H1 (cell line): ENCODE results near the gene SPOUT1. TPM values are rescaled to one million over a fixed set of nuclear protein-coding genes. Genes with fewer than 3 reads are reported as not detected.

Experiments
- CTCF ChIA-PET: fragments of 300-600 bp; sonication (Branson Sonifier 250); formaldehyde crosslinking; loops from one replicate; lab custom pipeline; 2021; ENCODE audit not compliant: partially characterized antibody; lab: Charles Lee
- POLR2A ChIA-PET: fragments of 300-600 bp; sonication (Branson Sonifier 250); formaldehyde crosslinking; loops from one replicate; lab custom pipeline; 2021; ENCODE audit warnings: inconsistent platforms; ENCODE audit not compliant: partially characterized antibody; lab: Charles Lee
- DNase-seq, 2 experiments: peaks; one replicate each; pipeline versions ENCODE4 v3.0.0 to v3.0.0-alpha.2; 2010 to 2022; ENCODE audit warnings: low spot score in 2 of 2, low read depth in 1 of 2, mixed read lengths in 1 of 2
- FAIRE-seq: peaks from 2 replicates; lab custom pipeline; 2011; peaks lifted over from hg19 to GRCh38; lab: Jason Lieb, UNC
- H2AFZ ChIP-seq: 2 replicates; pipeline ENCODE4 v1.8.1; 2012; ENCODE audit warnings: low read length, inconsistent platforms
- H2AK5ac ChIP-seq: 2 replicates; pipeline ENCODE4 v1.6.1; 2013; ENCODE audit warnings: low read depth, low read length
- H2BK120ac ChIP-seq: replicated peaks from 2 replicates; pipeline ENCODE3; 2013; ENCODE audit warnings: low read depth, low read length, inconsistent platforms
- H2BK12ac ChIP-seq: 2 replicates; pipeline ENCODE4 v1.6.1; 2013; ENCODE audit warnings: low read depth, low read length
- H2BK15ac ChIP-seq: 2 replicates; pipeline ENCODE4 v1.6.1; 2013; ENCODE audit warnings: low read length
- H2BK20ac ChIP-seq: 2 replicates; pipeline ENCODE4 v1.6.1; 2013; ENCODE audit warnings: low read length
- H2BK5ac ChIP-seq: 2 replicates; pipeline ENCODE4 v1.6.1; 2013; ENCODE audit warnings: low read depth, low read length
- H3K14ac ChIP-seq: 2 replicates; pipeline ENCODE4 v1.6.1; 2013; ENCODE audit warnings: inconsistent platforms; ENCODE audit not compliant: insufficient read length
- H3K18ac ChIP-seq: 2 replicates; pipeline ENCODE4 v1.6.1; 2013; ENCODE audit warnings: low read length; ENCODE audit errors: extremely low read depth
- H3K23ac ChIP-seq: 2 replicates; pipeline ENCODE4 v1.6.1; 2013; ENCODE audit warnings: inconsistent platforms; ENCODE audit not compliant: insufficient read length
- H3K23me2 ChIP-seq: 2 replicates; pipeline ENCODE4 v1.6.1; 2013; ENCODE audit warnings: low read depth, low read length
- H3K27ac ChIP-seq: 2 replicates; pipeline ENCODE4 v1.6.1; 2011; ENCODE audit warnings: low read depth, low read length, inconsistent platforms
- H3K27me3 ChIP-seq, 4 experiments: replicated peaks in 1 of 4; 1 replicate in 1 of 4; 2 replicates in 3 of 4; pipeline versions ENCODE4 v1.6.1 to v1.8.1; 2011 to 2013; ENCODE audit warnings: low read length in 3 of 4, mild to moderate bottlenecking in 3 of 4, inconsistent platforms in 2 of 4, mixed read lengths in 2 of 4, moderate library complexity in 1 of 4; ENCODE audit not compliant: control insufficient read depth in 3 of 4, insufficient read depth in 3 of 4; ENCODE audit errors: extremely low read depth in 1 of 4
- H3K36me3 ChIP-seq, 4 experiments: 2 replicates each; pipeline versions ENCODE4 v1.6.1 to v1.8.1; 2011 to 2013; ENCODE audit warnings: mild to moderate bottlenecking in 4 of 4, low read length in 3 of 4, moderate library complexity in 2 of 4, control low read depth in 1 of 4, inconsistent platforms in 1 of 4; ENCODE audit not compliant: insufficient read depth in 4 of 4, control insufficient read depth in 2 of 4
- H3K4ac ChIP-seq: replicated peaks from 2 replicates; pipeline ENCODE3; 2013; ENCODE audit warnings: low read length, low read depth, mixed read lengths, inconsistent platforms; ENCODE audit not compliant: insufficient read length
- H3K4me1 ChIP-seq, 4 experiments: replicated peaks in 1 of 4; 1 replicate in 1 of 4; 2 replicates in 3 of 4; pipeline versions ENCODE4 v1.6.1 to v1.8.1; 2011 to 2013; ENCODE audit warnings: low read length in 3 of 4, inconsistent platforms in 2 of 4, mixed read lengths in 1 of 4; ENCODE audit not compliant: insufficient read depth in 4 of 4, control insufficient read depth in 3 of 4
- H3K4me2 ChIP-seq, 2 experiments: 2 replicates each; pipeline versions ENCODE4 v1.6.1 to v1.8.1; 2011 to 2013; ENCODE audit warnings: low read depth in 2 of 2, low read length in 2 of 2, control low read depth in 1 of 2, inconsistent platforms in 1 of 2, mild to moderate bottlenecking in 1 of 2; ENCODE audit not compliant: insufficient read depth in 1 of 2
- H3K4me3 ChIP-seq, 4 experiments: fragments of 200-600, 300-600 bp in 1 of 4; sonication (generic), shearing (Covaris generic), sonication (Bioruptor Twin) in 1 of 4; 2 replicates each; pipeline versions ENCODE4 v1.5.1 to v1.8.1; 2011 to 2016; ENCODE audit warnings: low read length in 4 of 4, low read depth in 3 of 4, control low read depth in 2 of 4, inconsistent platforms in 2 of 4, mild to moderate bottlenecking in 2 of 4, mixed read lengths in 1 of 4, moderate library complexity in 1 of 4; ENCODE audit not compliant: insufficient read depth in 2 of 4; ENCODE audit errors: extremely low read depth in 1 of 4
- H3K56ac ChIP-seq: replicated peaks from 2 replicates; pipeline ENCODE3; 2013; ENCODE audit warnings: low read depth, mild to moderate bottlenecking, mixed read lengths, low read length, inconsistent platforms; ENCODE audit not compliant: insufficient read length
- H3K79me1 ChIP-seq: 2 replicates; pipeline ENCODE4 v1.6.1; 2013; ENCODE audit warnings: low read depth, low read length, control low read depth
- H3K79me2 ChIP-seq, 2 experiments: 2 replicates each; pipeline versions ENCODE4 v1.6.1 to v1.8.1; 2012 to 2013; ENCODE audit warnings: low read length in 2 of 2, mild to moderate bottlenecking in 2 of 2, inconsistent platforms in 1 of 2; ENCODE audit not compliant: insufficient read depth in 2 of 2, control insufficient read depth in 1 of 2
- H3K9ac ChIP-seq, 4 experiments: replicated peaks in 1 of 4; 1 replicate in 1 of 4; 2 replicates in 3 of 4; pipeline versions ENCODE4 v1.6.1 to v1.8.1; 2011 to 2013; ENCODE audit warnings: low read depth in 3 of 4, low read length in 3 of 4, control low read depth in 2 of 4, mild to moderate bottlenecking in 2 of 4, moderate library complexity in 2 of 4, inconsistent platforms in 1 of 4; ENCODE audit errors: extremely low read depth in 1 of 4
- H3K9me3 ChIP-seq, 2 experiments: 2 replicates each; pipeline versions ENCODE4 v1.6.1 to v1.8.1; 2012 to 2013; ENCODE audit warnings: mild to moderate bottlenecking in 2 of 2, moderate library complexity in 2 of 2, control low read depth in 1 of 2, inconsistent platforms in 1 of 2, low read depth in 1 of 2, low read length in 1 of 2, mixed read lengths in 1 of 2; ENCODE audit not compliant: insufficient read depth in 2 of 2
- H4K20me1 ChIP-seq, 2 experiments: replicated peaks in 1 of 2; 2 replicates each; pipeline versions ENCODE3 to v1.8.1; 2011 to 2013; ENCODE audit warnings: inconsistent platforms in 2 of 2, low read length in 2 of 2, mild to moderate bottlenecking in 1 of 2; ENCODE audit not compliant: insufficient read depth in 2 of 2, control insufficient read depth in 1 of 2
- H4K5ac ChIP-seq: 2 replicates; pipeline ENCODE4 v1.6.1; 2013; ENCODE audit warnings: low read length, low read depth, mixed read lengths, inconsistent platforms; ENCODE audit not compliant: insufficient read length
- H4K8ac ChIP-seq: 2 replicates; pipeline ENCODE4 v1.8.0; 2013; ENCODE audit warnings: mild to moderate bottlenecking, moderate library complexity, low read length, inconsistent platforms; ENCODE audit not compliant: insufficient read depth; ENCODE audit errors: extremely low read depth
- H4K91ac ChIP-seq: replicated peaks from 2 replicates; pipeline ENCODE3; 2013; ENCODE audit warnings: low read length, mixed read lengths, inconsistent platforms; ENCODE audit not compliant: insufficient read length
- CHD2 ChIP-seq: IDR thresholded peaks from 2 replicates; pipeline ENCODE4 v1.6.1; 2012; ENCODE audit warnings: low read length, improper control_type of control experiment
- EGR1 ChIP-seq: IDR thresholded peaks from 2 replicates; pipeline ENCODE4 v1.6.1; 2011; ENCODE audit warnings: low read depth, low read length, borderline replicate concordance
- HDAC6 ChIP-seq: IDR thresholded peaks from one replicate; pipeline ENCODE4 v1.7.1; 2012; ENCODE audit warnings: low read depth, mild to moderate bottlenecking, inconsistent platforms, low read length, moderate library complexity
- NRF1 ChIP-seq: IDR thresholded peaks from 2 replicates; pipeline ENCODE4 v1.6.1; 2011; ENCODE audit warnings: mild to moderate bottlenecking, low read depth, low read length, improper control_type of control experiment
- SP1 ChIP-seq: IDR thresholded peaks from 2 replicates; pipeline ENCODE4 v1.6.1; 2011; ENCODE audit warnings: low read depth, low read length
- SP2 ChIP-seq: IDR thresholded peaks from 2 replicates; pipeline ENCODE4 v1.6.1; 2012; ENCODE audit warnings: mild to moderate bottlenecking, low read length, inconsistent platforms
- SRF ChIP-seq: IDR thresholded peaks from 2 replicates; pipeline ENCODE4 v1.6.1; 2011; ENCODE audit warnings: mild to moderate bottlenecking, low read depth, low read length, moderate library complexity
- ZNF274 ChIP-seq: IDR thresholded peaks from 2 replicates; pipeline ENCODE4 v1.7.0; 2012; ENCODE audit warnings: low read length, borderline replicate concordance; ENCODE audit errors: extremely low read depth
- WGBS, 2 experiments: shearing (Covaris generic) in 1 of 2; methylation state at CpG; one replicate each; pipeline versions ENCODE4 v1.1.6 to v1.1.7; 2013 to 2015; ENCODE audit warnings: low lambda C conversion rate in 2 of 2, mixed read lengths in 2 of 2, inconsistent platforms in 1 of 2, low coverage in 1 of 2, missing lambda C conversion rate in 1 of 2; ENCODE audit not compliant: insufficient replicate concordance in 2 of 2, insufficient coverage in 1 of 2, insufficient read length in 1 of 2; ENCODE audit errors: extremely low coverage in 1 of 2, missing lambda C conversion rate in 1 of 2; 5-methylcytosine and 5-hydroxymethylcytosine counted together
- polyA plus RNA-seq, 7 experiments: library from polyadenylated mRNA; depleted of rRNA in 3 of 7; stranded (reverse) in 5 of 7; unstranded in 2 of 7; fragments of >200 nt in 5 of 7; fragments of 200-250 nt in 2 of 7; gene quantifications; 1 replicate in 5 of 7; 2 replicates in 1 of 7; 4 replicates in 1 of 7; pipeline versions ENCODE4 v1.2.1 to v1.2.3, GENCODE V29; 2011 to 2013; ENCODE audit warnings: missing spikeins in 2 of 7, mixed read lengths in 2 of 7
- total RNA-seq: library from RNA; stranded (reverse); fragmentation: NEBNext Ultra II Directional; extraction: Animal tissue kit (Norgen Biotek cat#: 25700); gene quantifications from 2 replicates; pipeline ENCODE4 v1.2.1, GENCODE V29; 2021
- TF ChIP-seq, protein P1 (sequence below): IDR thresholded peaks from 2 replicates; pipeline ENCODE4 v1.6.1; 2011; ENCODE audit warnings: low read depth, mild to moderate bottlenecking, low read length; ENCODE audit not compliant: insufficient read depth
- TF ChIP-seq, protein P2 (sequence below), 3 experiments: IDR thresholded peaks; 1 replicate in 2 of 3; 2 replicates in 1 of 3; pipeline versions ENCODE4 v1.5.1 to v1.6.1; 2011; ENCODE audit warnings: low read length in 3 of 3, mild to moderate bottlenecking in 3 of 3, inconsistent platforms in 2 of 3, low read depth in 1 of 3, moderate library complexity in 1 of 3; ENCODE audit not compliant: insufficient read depth in 1 of 3; ENCODE audit errors: control extremely low read depth in 1 of 3
- TF ChIP-seq, protein P3 (sequence below): IDR thresholded peaks from 2 replicates; pipeline ENCODE4 v1.6.1; 2012; ENCODE audit warnings: inconsistent platforms

Gene SPOUT1
- total and polyA plus RNA-seq, 2 of the 8 experiments (the other 6 are each of a cell fraction or from before 2014, with no cell fraction given), result 69.2 to 77.8 TPM

GRCh38 chr9:128828267-128828666 is 1.3 kb downstream of the SPOUT1 start:
- no peak overlapping the region for H2BK12ac ChIP-seq
- POLR2A ChIA-PET, result interaction anchor here (0.7 to 4.4 kb wide), 3 partner anchors 9 to 88 kb away, joined by 3 to 62 read pairs (median 3); partner anchors contain the start of gene ENDOG
- no peak overlapping the region for H3K4ac ChIP-seq
- no peaks in the 10 kb centered on the region for H3K27me3 ChIP-seq
- peaks cover 0 to 3% of the 10 kb centered on the region in 2 experiments for H4K20me1 ChIP-seq
- no peak overlapping the region for H4K8ac ChIP-seq
- H2AFZ ChIP-seq, result no peak overlapping the region
- no peak overlapping the region for H2AK5ac ChIP-seq
- FAIRE-seq (no peak), DNase-seq (no peak)
- H4K91ac ChIP-seq, result no peak overlapping the region
- no peak overlapping the region for H4K5ac ChIP-seq
- H3K36me3 ChIP-seq, result peaks cover 22 to 50% (median 41%) of the 10 kb centered on the region in 4 experiments; a peak in 7 of 8 replicates
- no peak overlapping the region for H2BK120ac ChIP-seq
- H3K18ac ChIP-seq, result no peak overlapping the region
- H3K4me3 ChIP-seq, result peak overlapping the region in 2 of 4 experiments; percentile 85 to 91; a peak in 4 of 8 replicates
- no peak overlapping the region for H3K56ac ChIP-seq
- H3K4me2 ChIP-seq, result peak overlapping the region; percentile 88 to 97
- peaks cover 0 to 3% (median 0%) of the 10 kb centered on the region in 4 experiments; a peak in 1 of 7 replicates for H3K4me1 ChIP-seq
- H3K27ac ChIP-seq, result no peak overlapping the region
- H3K79me1 ChIP-seq, result no peaks in the 10 kb centered on the region; the same call in 1 of the 2 replicates
- H3K9me3 ChIP-seq, result no peaks in the 10 kb centered on the region
- H2BK5ac ChIP-seq, result no peak overlapping the region
- peaks cover 5% of the 10 kb centered on the region; the same call in 1 of the 2 replicates for H3K23me2 ChIP-seq
- H3K23ac ChIP-seq, result no peak overlapping the region
- CTCF ChIA-PET, result interaction anchor here (1.0 to 1.8 kb wide), 4 partner anchors 9 to 40 kb away, joined by 3 to 6 read pairs (median 4); partner anchors contain the start of gene ENDOG
- no peak overlapping the region for H3K14ac ChIP-seq
- 93% methylated on average over 8 of the region's 8 CpGs; no CpG with 5 or more reads in 1 of the 2 experiments for WGBS, 2 experiments
- no peak overlapping the region for H2BK15ac ChIP-seq
- peaks cover 0 to 9% of the 10 kb centered on the region in 2 experiments; a peak in 1 of 4 replicates for H3K79me2 ChIP-seq
- no peak overlapping the region for H2BK20ac ChIP-seq
- no peak overlapping the region for H3K9ac ChIP-seq
- TF ChIP-seq SRF (no peak), HDAC6 (no peak), ZNF274 (no peak), CHD2 (no peak), EGR1 (no peak), SP2 (no peak), NRF1 (no peak), SP1 (no peak)
- TF ChIP-seq, protein P1, sequence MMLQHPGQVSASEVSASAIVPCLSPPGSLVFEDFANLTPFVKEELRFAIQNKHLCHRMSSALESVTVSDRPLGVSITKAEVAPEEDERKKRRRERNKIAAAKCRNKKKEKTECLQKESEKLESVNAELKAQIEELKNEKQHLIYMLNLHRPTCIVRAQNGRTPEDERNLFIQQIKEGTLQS, result no peak
- TF ChIP-seq, protein P2, sequence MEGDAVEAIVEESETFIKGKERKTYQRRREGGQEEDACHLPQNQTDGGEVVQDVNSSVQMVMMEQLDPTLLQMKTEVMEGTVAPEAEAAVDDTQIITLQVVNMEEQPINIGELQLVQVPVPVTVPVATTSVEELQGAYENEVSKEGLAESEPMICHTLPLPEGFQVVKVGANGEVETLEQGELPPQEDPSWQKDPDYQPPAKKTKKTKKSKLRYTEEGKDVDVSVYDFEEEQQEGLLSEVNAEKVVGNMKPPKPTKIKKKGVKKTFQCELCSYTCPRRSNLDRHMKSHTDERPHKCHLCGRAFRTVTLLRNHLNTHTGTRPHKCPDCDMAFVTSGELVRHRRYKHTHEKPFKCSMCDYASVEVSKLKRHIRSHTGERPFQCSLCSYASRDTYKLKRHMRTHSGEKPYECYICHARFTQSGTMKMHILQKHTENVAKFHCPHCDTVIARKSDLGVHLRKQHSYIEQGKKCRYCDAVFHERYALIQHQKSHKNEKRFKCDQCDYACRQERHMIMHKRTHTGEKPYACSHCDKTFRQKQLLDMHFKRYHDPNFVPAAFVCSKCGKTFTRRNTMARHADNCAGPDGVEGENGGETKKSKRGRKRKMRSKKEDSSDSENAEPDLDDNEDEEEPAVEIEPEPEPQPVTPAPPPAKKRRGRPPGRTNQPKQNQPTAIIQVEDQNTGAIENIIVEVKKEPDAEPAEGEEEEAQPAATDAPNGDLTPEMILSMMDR (IDR thresholded peaks at IDR 0.05; ENCODE audit: control extremely low read depth in 1 of 3, insufficient read depth in 1 of 3, low read depth in 1 of 3, low read length in 3 of 3), result no peak
- TF ChIP-seq, protein P3, sequence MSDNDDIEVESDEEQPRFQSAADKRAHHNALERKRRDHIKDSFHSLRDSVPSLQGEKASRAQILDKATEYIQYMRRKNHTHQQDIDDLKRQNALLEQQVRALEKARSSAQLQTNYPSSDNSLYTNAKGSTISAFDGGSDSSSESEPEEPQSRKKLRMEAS, result no peak
